PC-3 (cell line): ENCODE data around the gene CNTD1. TPM values are rescaled to one million over a fixed set of nuclear protein-coding genes. Genes with fewer than 3 reads are reported as not detected.
A peak's percentile ranks its signal among the peaks of the same experiment; 100 is the strongest.

Source experiments
- ATAC-seq: fragments of 200-7000 bp; cut with Tn5 transposase; 2 replicates; pipeline ENCODE4 v1.9.1; 2020; ENCODE audit warnings: mild to moderate bottlenecking, moderate library complexity
- BruUV-seq: library from RNA; stranded (reverse); fragments of 400-500 nt; replicated peaks from 2 replicates; lab custom pipeline; 2021; lab: Mats Ljungman, UMichigan
- CTCF ChIA-PET: fragments of 300-600 bp; sonication (Branson Sonifier 250); formaldehyde crosslinking; loops from one replicate; lab custom pipeline; 2022; ENCODE audit warnings: antibody characterized with exemption; lab: Charles Lee
- POLR2A ChIA-PET: fragments of 300-600 bp; sonication (Branson Sonifier 250); formaldehyde crosslinking; loops from one replicate; lab custom pipeline; 2022; ENCODE audit warnings: antibody characterized with exemption; ENCODE audit not compliant: unreplicated experiment; lab: Charles Lee
- DNase-seq: peaks from one replicate; pipeline ENCODE4 v3.0.0-alpha.2; 2015
- H2AFZ ChIP-seq: fragments of 300-600 bp; sonication (generic); 2 replicates; pipeline ENCODE4 v1.6.0; 2016; ENCODE audit warnings: antibody characterized with exemption, low read length
- H3F3A ChIP-seq: fragments of 300-600 bp; sonication (generic); one replicate; pipeline ENCODE4 v1.6.0; 2017; ENCODE audit warnings: antibody characterized with exemption, low read length, control low read depth, mild to moderate bottlenecking; ENCODE audit not compliant: unreplicated experiment
- H3K27ac ChIP-seq: fragments of 300-600 bp; sonication (generic); 2 replicates; pipeline ENCODE4 v1.5.1; 2016; ENCODE audit warnings: mild to moderate bottlenecking, low read length
- H3K27me3 ChIP-seq: fragments of 300-600 bp; sonication (generic); 2 replicates; pipeline ENCODE4 v1.6.1; 2016; ENCODE audit warnings: low read length, mixed read lengths
- H3K36me3 ChIP-seq: fragments of 300-600 bp; sonication (generic); 2 replicates; pipeline ENCODE4 v1.6.1; 2016; ENCODE audit warnings: low read depth, mixed run types, low read length, mixed read lengths
- H3K4me1 ChIP-seq: fragments of 300-600 bp; sonication (generic); 2 replicates; pipeline ENCODE4 v1.5.1; 2016; ENCODE audit warnings: low read length; ENCODE audit not compliant: insufficient read depth
- H3K4me2 ChIP-seq: fragments of 300-600 bp; sonication (generic); 2 replicates; pipeline ENCODE4 v1.6.0; 2016; ENCODE audit warnings: low read length
- H3K4me3 ChIP-seq: fragments of 300-600 bp; sonication (generic); 2 replicates; pipeline ENCODE4 v1.5.1; 2016; ENCODE audit warnings: mild to moderate bottlenecking, low read length, mixed read lengths
- H3K79me2 ChIP-seq: fragments of 300-600 bp; sonication (generic); 2 replicates; pipeline ENCODE4 v1.6.1; 2017; ENCODE audit warnings: low read length, mixed read lengths
- H3K9ac ChIP-seq: fragments of 300-600 bp; sonication (generic); 2 replicates; pipeline ENCODE4 v1.6.0; 2016; ENCODE audit warnings: mild to moderate bottlenecking, low read length
- H3K9me2 ChIP-seq: fragments of 300-600 bp; sonication (generic); replicated peaks from 2 replicates; pipeline ENCODE4 v1.6.1; 2016; ENCODE audit warnings: mixed run types, low read length, mixed read lengths
- H3K9me3 ChIP-seq: fragments of 300-600 bp; sonication (generic); 2 replicates; pipeline ENCODE4 v1.6.1; 2016; ENCODE audit warnings: low read length, mixed read lengths
- H4K20me1 ChIP-seq: fragments of 300-600 bp; sonication (generic); 2 replicates; pipeline ENCODE4 v1.6.1; 2016; ENCODE audit warnings: low read length, mixed read lengths
- EZH2 ChIP-seq: fragments of 300-600 bp; sonication (generic); IDR thresholded peaks from one replicate; pipeline ENCODE4 v1.6.1; 2017; ENCODE audit warnings: antibody characterized with exemption, mild to moderate bottlenecking, low read length; ENCODE audit not compliant: unreplicated experiment
- EZH2phosphoT487 ChIP-seq: fragments of 300-600 bp; sonication (generic); IDR thresholded peaks from 2 replicates; pipeline ENCODE4 v1.6.1; 2018; ENCODE audit warnings: mild to moderate bottlenecking, antibody characterized with exemption, low read length, borderline replicate concordance
- intact Hi-C: fragments of 100-400 bp; cut with micrococcal nuclease; formaldehyde crosslinking; loops from 2 replicates; pipeline ENCODE4 v1.9.0; 2023
- total RNA-seq: library from RNA; depleted of rRNA; stranded (reverse); fragments of >200 nt; gene quantifications from 2 replicates; pipeline ENCODE4 v1.2.3, GENCODE V29; 2014
- TF ChIP-seq, protein P1 (sequence below): fragments of 300-600 bp; sonication (generic); conservative IDR thresholded peaks from 2 replicates; pipeline ENCODE4 v1.5.1; 2017; ENCODE audit warnings: antibody characterized with exemption, low read depth, mild to moderate bottlenecking, low read length

The CNTD1 gene
- total RNA-seq, 1 experiment from 2014 or later = not detected

DNA sequence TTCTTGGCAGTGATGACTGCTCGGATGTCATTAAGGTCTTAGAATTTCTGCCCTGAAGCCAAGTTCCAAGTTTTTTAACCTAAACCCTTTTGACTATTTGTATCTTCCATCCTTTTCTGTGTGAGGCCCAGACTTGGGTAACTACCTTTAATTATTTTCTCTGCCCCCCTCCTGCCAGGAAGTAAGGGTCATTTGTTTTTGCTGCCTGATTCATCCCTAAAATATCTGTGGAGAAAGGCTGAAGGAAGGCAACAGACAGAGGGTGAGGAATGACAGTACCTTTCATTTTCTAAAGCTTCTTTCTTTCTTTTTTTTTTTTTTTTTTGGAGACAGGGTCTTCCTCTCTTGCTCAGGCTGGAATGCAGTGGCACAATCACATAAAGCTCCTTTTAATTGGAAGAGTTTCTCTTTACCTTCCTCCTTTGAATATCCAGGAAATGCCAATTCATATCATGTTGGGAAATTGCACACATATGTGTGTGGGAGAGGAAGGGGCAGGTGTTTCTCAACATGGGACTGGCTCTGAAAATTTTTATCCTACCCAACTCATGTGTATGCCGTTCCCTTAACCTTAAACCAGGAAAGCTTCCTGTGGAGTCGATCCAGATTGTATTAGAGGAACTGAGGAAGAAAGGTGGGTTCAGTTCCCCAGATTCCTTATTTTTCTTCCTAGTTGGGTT, 24.5 kb upstream of the CNTD1 start:
- peak overlapping the region; percentile 81 for H3K27ac ChIP-seq
- no peaks in the 10 kb centered on the region for H4K20me1 ChIP-seq
- no peak overlapping the region for H2AFZ ChIP-seq
- intact Hi-C loops = loop anchor here (2.0 kb wide), 1 partner anchor 29 kb away; no protein-coding TSS in a partner anchor
- POLR2A ChIA-PET = interaction anchor here (0.5 to 1.0 kb wide), 3 partner anchors 9 to 224 kb away, joined by 3 to 7 read pairs (median 5); partner anchors contain the start of gene RPL27
- peak overlapping the region; percentile 99 for H3K4me2 ChIP-seq
- H3K9ac ChIP-seq = peak overlapping the region; percentile 97
- peak; percentile 61 for DNase-seq
- peak; percentile 78 for ATAC-seq
- peaks cover 7% of the 10 kb centered on the region for H3F3A ChIP-seq
- no peaks in the 10 kb centered on the region; the same call in 1 of the 2 replicates for H3K36me3 ChIP-seq
- peaks cover 26% of the 10 kb centered on the region for H3K79me2 ChIP-seq
- H3K4me3 ChIP-seq = peak overlapping the region; percentile 99
- TF ChIP-seq, protein P1, sequence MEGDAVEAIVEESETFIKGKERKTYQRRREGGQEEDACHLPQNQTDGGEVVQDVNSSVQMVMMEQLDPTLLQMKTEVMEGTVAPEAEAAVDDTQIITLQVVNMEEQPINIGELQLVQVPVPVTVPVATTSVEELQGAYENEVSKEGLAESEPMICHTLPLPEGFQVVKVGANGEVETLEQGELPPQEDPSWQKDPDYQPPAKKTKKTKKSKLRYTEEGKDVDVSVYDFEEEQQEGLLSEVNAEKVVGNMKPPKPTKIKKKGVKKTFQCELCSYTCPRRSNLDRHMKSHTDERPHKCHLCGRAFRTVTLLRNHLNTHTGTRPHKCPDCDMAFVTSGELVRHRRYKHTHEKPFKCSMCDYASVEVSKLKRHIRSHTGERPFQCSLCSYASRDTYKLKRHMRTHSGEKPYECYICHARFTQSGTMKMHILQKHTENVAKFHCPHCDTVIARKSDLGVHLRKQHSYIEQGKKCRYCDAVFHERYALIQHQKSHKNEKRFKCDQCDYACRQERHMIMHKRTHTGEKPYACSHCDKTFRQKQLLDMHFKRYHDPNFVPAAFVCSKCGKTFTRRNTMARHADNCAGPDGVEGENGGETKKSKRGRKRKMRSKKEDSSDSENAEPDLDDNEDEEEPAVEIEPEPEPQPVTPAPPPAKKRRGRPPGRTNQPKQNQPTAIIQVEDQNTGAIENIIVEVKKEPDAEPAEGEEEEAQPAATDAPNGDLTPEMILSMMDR = no peak
- no peak for TF ChIP-seq EZH2
- TF ChIP-seq EZH2phosphoT487 = no peak
- CTCF ChIA-PET = interaction anchor here (1.9 kb wide), 1 partner anchor 11 kb away, joined by 5 read pairs; no protein-coding TSS in a partner anchor
- no peaks in the 10 kb centered on the region for H3K9me2 ChIP-seq
- peaks cover 16% of the 10 kb centered on the region for H3K4me1 ChIP-seq
- no peaks in the 10 kb centered on the region for H3K9me3 ChIP-seq
- H3K27me3 ChIP-seq = no peaks in the 10 kb centered on the region
- BruUV-seq = no TSS peak

- Histone ChIP-seq H3K4me3 (no peak overlapping the region), H3K4me2 (no peak overlapping the region), H3K27me3 (no peaks in the 10 kb centered on the region), H4K20me1 (no peaks in the 10 kb centered on the region), H3K9me3 (no peaks in the 10 kb centered on the region), H3K4me1 (peaks cover 26% of the 10 kb centered on the region), H3K27ac (no peak overlapping the region), H3K79me2 (peaks cover 27% of the 10 kb centered on the region), H3K9ac (no peak overlapping the region), H3F3A (peaks cover 7% of the 10 kb centered on the region), H3K9me2 (no peaks in the 10 kb centered on the region), H3K36me3 (no peaks in the 10 kb centered on the region; the same call in 1 of the 2 replicates), H2AFZ (no peak overlapping the region)
- intact Hi-C loops = loop anchor here (2.0 kb wide), 1 partner anchor 27 kb away; no protein-coding TSS in a partner anchor
- no peak for ATAC-seq
- CTCF ChIA-PET = no interaction called here
- POLR2A ChIA-PET = no interaction called here
- no TSS peak for BruUV-seq
- DNase-seq = no peak
- no peak for TF ChIP-seq EZH2
- no peak for TF ChIP-seq EZH2phosphoT487
- TF ChIP-seq, protein P1 = no peak
Observed at GRCh38 chr17:42775534-42776098, 23.0 kb upstream of the CNTD1 start.
